DMS79 treated with DMSO at 0.1 percent for 48 hours (cell line): Measurements from ENCODE around the gene VEPH1.

ENCODE experiments used
- DNase-seq: peaks from one replicate; lab custom pipeline; 2025; lab: John Stamatoyannopoulos, UW

Gene VEPH1

GRCh38 chr3:157259825-157260224 lies 243.4 kb downstream of the VEPH1 start:
- DNase-seq: no peak

GRCh38 chr3:157257101-157257500 lies 246.1 kb downstream of the VEPH1 start:
- no peak for DNase-seq

- no peak for DNase-seq
Observed at GRCh38 chr3:157255797-157256196, 247.4 kb downstream of the VEPH1 start.

- no peak for DNase-seq
Observed at GRCh38 chr3:157251685-157252084, 251.5 kb downstream of the VEPH1 start.

- no peak for DNase-seq
Observed at GRCh38 chr3:157249606-157250005, 253.6 kb downstream of the VEPH1 start.

- no peak for DNase-seq
Observed at GRCh38 chr3:157248590-157249422, 254.4 kb downstream of the VEPH1 start.

- DNase-seq: no peak
Observed at GRCh38 chr3:157247391-157247790, 255.8 kb downstream of the VEPH1 start.

- DNase-seq: no peak
Observed at GRCh38 chr3:157242836-157243235, 260.4 kb downstream of the VEPH1 start.

GRCh38 chr3:157241599-157241998 lies 261.6 kb downstream of the VEPH1 start:
- no peak for DNase-seq

- DNase-seq: no peak
Observed at GRCh38 chr3:157240408-157240807, 262.8 kb downstream of the VEPH1 start.

GRCh38 chr3:157239082-157239704 lies 264.0 kb downstream of the VEPH1 start:
- peak; percentile 6 for DNase-seq

GRCh38 chr3:157238457-157238856 lies 264.8 kb downstream of the VEPH1 start:
- no peak for DNase-seq

GRCh38 chr3:157237886-157238285 lies 265.3 kb downstream of the VEPH1 start:
- DNase-seq: no peak

GRCh38 chr3:157235291-157235690 lies 267.9 kb downstream of the VEPH1 start:
- DNase-seq: no peak

GRCh38 chr3:157233923-157234322 lies 269.3 kb downstream of the VEPH1 start:
- DNase-seq: no peak

GRCh38 chr3:157232141-157232540 lies 271.1 kb downstream of the VEPH1 start:
- DNase-seq: no peak

GRCh38 chr3:157231071-157231470 lies 272.1 kb downstream of the VEPH1 start:
- no peak for DNase-seq

- no peak for DNase-seq
Observed at GRCh38 chr3:157226173-157226847, 276.9 kb downstream of the VEPH1 start.

GRCh38 chr3:157225001-157225400 lies 278.2 kb downstream of the VEPH1 start:
- no peak for DNase-seq

- DNase-seq: no peak
Observed at GRCh38 chr3:157220883-157221282, 282.3 kb downstream of the VEPH1 start.

- no peak for DNase-seq
Observed at GRCh38 chr3:157220211-157220610, 283.0 kb downstream of the VEPH1 start.

- no peak for DNase-seq
Observed at GRCh38 chr3:157219215-157219614, 284.0 kb downstream of the VEPH1 start.
